Stomach (tissue), 9 donors: Measurements from ENCODE around the gene TMEM135. TPM values are rescaled to one million over a fixed set of nuclear protein-coding genes. Genes with fewer than 3 reads are reported as not detected.

ENCODE experiments used
- DNase-seq, 2 donors: peaks; one replicate each; pipeline versions ENCODE4 v3.0.0 to v3.0.0-alpha.2; 2013 to 2019
- H3K27ac ChIP-seq, 5 donors: fragments of 200-600 bp in 4 of 5; sonication (generic) in 4 of 5; one replicate each; pipeline ENCODE4 v1.5.1; 2013 to 2019; ENCODE audit warnings: mild to moderate bottlenecking in 1 of 5, moderate library complexity in 1 of 5
- H3K27me3 ChIP-seq, 3 donors: fragments of 200-600 bp; sonication (generic); one replicate each; pipeline ENCODE4 v1.5.1; 2017 to 2019; ENCODE audit warnings: mixed run types in 1 of 3
- H3K36me3 ChIP-seq, 4 donors: fragments of 200-600 bp; sonication (generic); 1 replicate in 3 of 4; 2 replicates in 1 of 4; pipeline ENCODE4 v1.5.1; 2016 to 2019
- H3K4me1 ChIP-seq, 4 donors: fragments of 200-600 bp; sonication (generic); one replicate each; pipeline ENCODE4 v1.5.1; 2016 to 2019
- H3K4me3 ChIP-seq, 4 donors: fragments of 200-600 bp; sonication (generic) in 3 of 4; one replicate each; pipeline ENCODE4 v1.5.1; 2016 to 2019; ENCODE audit warnings: mild to moderate bottlenecking in 1 of 4
- H3K9me3 ChIP-seq, 4 donors: fragments of 200-600 bp; sonication (generic); one replicate each; pipeline ENCODE4 v1.5.1; 2016 to 2019
- EP300 ChIP-seq: sonication (generic); formaldehyde crosslinking; IDR thresholded peaks from one replicate; pipeline ENCODE4 v1.6.1; 2017; ENCODE audit warnings: antibody characterized with exemption
- POLR2A ChIP-seq, 4 donors: fragments of 450-650 bp; IDR thresholded peaks; one replicate each; pipeline ENCODE4 v1.6.1; 2016; ENCODE audit warnings: antibody characterized with exemption in 4 of 4, control low read depth in 2 of 4, mild to moderate bottlenecking in 1 of 4, moderate library complexity in 1 of 4
- POLR2AphosphoS5 ChIP-seq, 3 donors: sonication (generic); formaldehyde crosslinking; IDR thresholded peaks; one replicate each; pipeline ENCODE4 v1.6.1; 2016; ENCODE audit warnings: antibody characterized with exemption in 3 of 3
- WGBS, 5 donors: extraction: QIAGEN DNeasy Blood & Tissue Kit in 3 of 5; methylation state at CpG; one replicate each; pipeline versions ENCODE4 v1.1.5 to v1.1.7; 2013 to 2018; 5-methylcytosine and 5-hydroxymethylcytosine counted together
- intact Hi-C: fragments of 100-400 bp; cut with DNase I; formaldehyde crosslinking; loops from one replicate; pipeline ENCODE4 v1.15.1; 2023; ENCODE audit warnings: low total_unique reads
- polyA plus RNA-seq, 3 donors: library from polyadenylated mRNA; stranded (reverse); fragments of 200-250 nt; gene quantifications; one replicate each; pipeline ENCODE4 v1.2.3, GENCODE V29; 2013
- total RNA-seq, 5 donors: library from RNA; depleted of rRNA; stranded (reverse); fragments of >200 nt; gene quantifications; one replicate each; pipeline versions ENCODE4 v1.1.0 to v1.2.3, GENCODE V29; 2014 to 2016
- TF ChIP-seq, protein P1 (sequence below), 7 experiments: fragments of 450-650 bp in 4 of 7; fragments of 200-600 bp in 3 of 7; sonication (generic) in 3 of 7; IDR thresholded peaks; one replicate each; pipeline ENCODE4 v1.5.1; 2016 to 2019; ENCODE audit warnings: antibody characterized with exemption in 7 of 7, control low read depth in 2 of 7, mild to moderate bottlenecking in 1 of 7
- donor health status: healthy with polysubstance abuse.
- donor health status: Bipolar disorder and iron deficiency.
- donor health status: healthy.

TMEM135 gene
- total and polyA plus RNA-seq, 8 donors, result 0.58 to 202 (median 3.9) TPM

DNA sequence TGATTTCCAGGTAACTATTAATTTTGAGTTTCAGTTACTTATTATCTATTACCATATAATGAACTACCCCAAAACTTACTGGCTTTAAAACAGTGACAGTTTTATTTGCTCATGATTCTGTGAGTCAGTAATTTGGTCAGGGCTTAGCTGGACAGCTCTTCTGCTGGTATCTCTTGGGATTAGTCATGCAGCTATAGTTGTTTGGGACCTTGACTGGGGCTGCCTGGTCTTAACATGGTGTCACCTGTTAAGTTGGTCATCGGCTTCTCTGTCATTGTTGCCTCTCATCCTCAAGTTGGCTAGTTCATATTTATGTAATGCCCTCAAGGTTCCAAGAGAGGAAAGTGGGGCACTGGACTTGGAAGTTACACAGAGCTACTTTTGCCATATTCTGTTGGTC is 177.5 kb downstream of the TMEM135 start:
- DNase-seq, result no peak
- TF ChIP-seq POLR2A (IDR thresholded peaks at IDR 0.05) (no peak), POLR2AphosphoS5 (IDR thresholded peaks at IDR 0.05) (no peak), EP300 (no peak)
- TF ChIP-seq, protein P1, sequence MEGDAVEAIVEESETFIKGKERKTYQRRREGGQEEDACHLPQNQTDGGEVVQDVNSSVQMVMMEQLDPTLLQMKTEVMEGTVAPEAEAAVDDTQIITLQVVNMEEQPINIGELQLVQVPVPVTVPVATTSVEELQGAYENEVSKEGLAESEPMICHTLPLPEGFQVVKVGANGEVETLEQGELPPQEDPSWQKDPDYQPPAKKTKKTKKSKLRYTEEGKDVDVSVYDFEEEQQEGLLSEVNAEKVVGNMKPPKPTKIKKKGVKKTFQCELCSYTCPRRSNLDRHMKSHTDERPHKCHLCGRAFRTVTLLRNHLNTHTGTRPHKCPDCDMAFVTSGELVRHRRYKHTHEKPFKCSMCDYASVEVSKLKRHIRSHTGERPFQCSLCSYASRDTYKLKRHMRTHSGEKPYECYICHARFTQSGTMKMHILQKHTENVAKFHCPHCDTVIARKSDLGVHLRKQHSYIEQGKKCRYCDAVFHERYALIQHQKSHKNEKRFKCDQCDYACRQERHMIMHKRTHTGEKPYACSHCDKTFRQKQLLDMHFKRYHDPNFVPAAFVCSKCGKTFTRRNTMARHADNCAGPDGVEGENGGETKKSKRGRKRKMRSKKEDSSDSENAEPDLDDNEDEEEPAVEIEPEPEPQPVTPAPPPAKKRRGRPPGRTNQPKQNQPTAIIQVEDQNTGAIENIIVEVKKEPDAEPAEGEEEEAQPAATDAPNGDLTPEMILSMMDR (IDR thresholded peaks at IDR 0.05), result no peak
- intact Hi-C loops, result no loop called here
- Histone ChIP-seq H3K27me3 (no peaks in the 10 kb centered on the region), H3K4me3 (no peak overlapping the region), H3K36me3 (no peaks in the 10 kb centered on the region), H3K9me3 (no peaks in the 10 kb centered on the region), H3K4me1 (peaks cover 0 to 11% (median 0%) of the 10 kb centered on the region in 4 donors), H3K27ac (no peak overlapping the region)
- WGBS, 5 donors, result 94 to 100% (median 95%) methylated on average over 1 of the region's 1 CpG

DNA sequence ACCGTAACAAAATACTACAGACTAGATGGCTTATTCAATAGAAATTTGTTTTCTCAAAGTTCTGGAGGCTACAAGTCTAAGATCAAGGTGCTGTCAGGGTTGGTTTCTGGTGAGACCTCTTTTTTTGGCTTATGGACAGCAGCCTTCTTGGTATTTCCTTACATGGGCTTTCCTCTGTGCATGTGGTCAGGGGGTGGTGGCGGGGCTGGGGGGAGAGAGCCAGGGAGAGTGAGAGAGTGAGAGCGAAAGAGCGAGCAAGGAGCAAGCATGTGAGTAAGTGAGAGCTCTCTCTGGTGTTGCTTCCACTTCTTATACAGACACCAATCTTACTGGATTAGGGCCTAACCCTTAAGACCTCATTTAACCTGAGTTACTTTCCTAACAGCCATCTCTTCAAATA is 181.5 kb downstream of the TMEM135 start:
- peaks cover 0 to 14% (median 0%) of the 10 kb centered on the region in 4 donors for H3K4me1 ChIP-seq
- no peak for TF ChIP-seq POLR2A (IDR thresholded peaks at IDR 0.05)
- TF ChIP-seq, protein P1 (IDR thresholded peaks at IDR 0.05), result no peak
- no peak for TF ChIP-seq POLR2AphosphoS5 (IDR thresholded peaks at IDR 0.05)
- TF ChIP-seq EP300, result no peak
- 87 to 98% (median 90%) methylated on average over 4 of the region's 4 CpGs for WGBS, 5 donors
- no peaks in the 10 kb centered on the region for H3K27me3 ChIP-seq
- no peaks in the 10 kb centered on the region for H3K9me3 ChIP-seq
- H3K4me3 ChIP-seq, result no peak overlapping the region
- intact Hi-C loops, result no loop called here
- DNase-seq, result peak in 1 of 2 donors; percentile 28
- no peaks in the 10 kb centered on the region for H3K36me3 ChIP-seq
- H3K27ac ChIP-seq, result no peak overlapping the region

DNA sequence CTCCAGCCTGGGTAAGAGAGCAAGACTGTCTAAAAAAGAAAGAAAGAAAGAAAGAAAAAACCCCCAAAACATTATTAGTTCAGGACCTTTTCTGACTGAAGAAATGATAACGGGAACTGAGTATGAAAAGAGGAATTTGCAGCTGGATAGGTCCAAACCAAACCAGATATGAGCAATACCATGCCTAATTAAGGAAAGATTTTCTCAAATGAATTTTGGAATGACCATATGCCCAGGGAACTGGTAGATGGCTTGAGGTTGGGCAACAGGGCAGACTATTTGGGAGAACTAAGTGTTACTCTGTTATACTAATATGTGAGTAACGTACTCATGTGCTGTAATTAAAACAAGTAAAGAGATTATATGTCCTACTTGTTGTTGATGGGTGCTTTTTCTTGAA is 186.1 kb downstream of the TMEM135 start:
- intact Hi-C loops, result no loop called here
- 85 to 95% (median 94%) methylated on average over 2 of the region's 2 CpGs for WGBS, 5 donors
- DNase-seq, result no peak
- Histone ChIP-seq H3K9me3 (no peaks in the 10 kb centered on the region), H3K27ac (no peak overlapping the region), H3K27me3 (no peaks in the 10 kb centered on the region), H3K4me1 (peaks cover 0 to 17% (median 0%) of the 10 kb centered on the region in 4 donors), H3K4me3 (no peak overlapping the region), H3K36me3 (no peaks in the 10 kb centered on the region)
- TF ChIP-seq EP300 (no peak), POLR2A (IDR thresholded peaks at IDR 0.05) (no peak), POLR2AphosphoS5 (IDR thresholded peaks at IDR 0.05) (no peak)
- TF ChIP-seq, protein P1 (IDR thresholded peaks at IDR 0.05), result no peak

DNA sequence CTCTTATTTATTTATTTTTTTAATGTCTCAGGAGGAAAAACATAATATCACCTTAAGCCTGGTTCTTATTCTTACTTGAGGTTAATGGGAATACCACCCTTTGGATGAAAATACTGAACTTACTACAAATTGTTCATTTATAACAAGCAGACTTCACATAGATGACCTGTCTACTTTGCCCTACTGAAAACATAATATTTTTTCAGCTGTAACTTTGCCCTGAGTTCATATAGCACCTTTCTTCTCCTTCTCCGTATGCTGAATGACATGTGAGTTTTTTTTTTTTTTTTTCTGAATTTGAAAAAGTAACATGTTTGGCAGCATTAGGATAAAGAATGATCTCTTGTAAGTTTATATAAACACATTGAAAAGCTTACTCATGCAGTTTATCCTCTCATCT is 186.8 kb downstream of the TMEM135 start:
- WGBS, 5 donors, result 48 to 66% (median 58%) methylated on average over 1 of the region's 1 CpG
- TF ChIP-seq POLR2AphosphoS5 (IDR thresholded peaks at IDR 0.05) (no peak), EP300 (no peak), POLR2A (IDR thresholded peaks at IDR 0.05) (no peak)
- TF ChIP-seq, protein P1 (IDR thresholded peaks at IDR 0.05), result no peak
- no peak overlapping the region for H3K27ac ChIP-seq
- no peak overlapping the region for H3K4me3 ChIP-seq
- H3K27me3 ChIP-seq, result no peaks in the 10 kb centered on the region
- H3K4me1 ChIP-seq, result peaks cover 0 to 11% (median 0%) of the 10 kb centered on the region in 4 donors
- DNase-seq, result no peak
- H3K36me3 ChIP-seq, result no peaks in the 10 kb centered on the region
- no peaks in the 10 kb centered on the region for H3K9me3 ChIP-seq
- intact Hi-C loops, result no loop called here
